ENCODE results near the gene KATNIP. TPM values are rescaled to one million over a fixed set of nuclear protein-coding genes. Genes with fewer than 3 reads are reported as not detected.

The KATNIP gene
- total RNA-seq, 1 donor from 2014 or later, result 16.1 TPM

DNA sequence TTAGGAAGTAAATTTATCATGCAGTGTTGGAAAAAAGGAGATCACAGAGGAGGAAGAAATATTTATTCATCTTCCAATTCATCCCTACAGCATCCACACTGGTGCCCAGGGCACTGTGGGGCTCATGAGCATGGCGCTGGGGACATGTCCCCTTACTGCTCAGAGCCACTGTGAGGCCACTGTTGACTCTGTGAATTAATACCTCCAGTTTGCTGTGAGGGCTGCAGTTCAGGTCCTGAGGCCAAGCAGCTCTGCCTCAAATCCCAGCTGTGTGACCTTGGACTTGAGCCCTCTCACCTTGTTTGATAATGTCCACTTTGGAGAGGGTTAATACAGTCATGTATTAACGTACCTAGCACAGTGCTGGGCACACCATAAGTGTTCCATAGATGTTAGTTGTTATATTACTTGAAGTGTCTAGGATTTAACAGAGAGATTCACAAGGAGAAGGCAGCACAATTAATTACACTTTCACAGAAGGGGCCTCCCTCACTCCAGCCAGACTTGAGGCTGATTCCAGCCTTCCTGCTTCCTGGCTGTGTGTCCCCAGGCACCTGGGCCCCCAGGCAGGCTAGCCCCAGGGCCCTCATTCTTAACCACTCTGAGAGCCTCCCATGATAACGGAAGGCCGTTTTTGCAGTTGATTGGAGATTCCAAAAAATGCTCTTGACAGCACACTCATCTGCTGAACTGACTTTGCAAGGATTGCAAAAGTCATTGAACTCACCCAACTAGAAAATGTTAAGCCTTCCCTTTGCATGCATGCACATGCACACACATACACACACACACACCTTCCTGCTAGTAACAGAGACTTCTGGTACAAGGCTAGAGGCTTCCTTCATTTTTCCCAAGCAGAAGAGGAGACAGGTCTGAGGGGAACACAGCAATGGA is 29.4 kb downstream of the KATNIP start:
- intact Hi-C loops (cut with micrococcal nuclease), result loop anchor here (2.0 kb wide), 1 partner anchor 29 kb away; the partner anchor contains the start of gene KATNIP

DNA sequence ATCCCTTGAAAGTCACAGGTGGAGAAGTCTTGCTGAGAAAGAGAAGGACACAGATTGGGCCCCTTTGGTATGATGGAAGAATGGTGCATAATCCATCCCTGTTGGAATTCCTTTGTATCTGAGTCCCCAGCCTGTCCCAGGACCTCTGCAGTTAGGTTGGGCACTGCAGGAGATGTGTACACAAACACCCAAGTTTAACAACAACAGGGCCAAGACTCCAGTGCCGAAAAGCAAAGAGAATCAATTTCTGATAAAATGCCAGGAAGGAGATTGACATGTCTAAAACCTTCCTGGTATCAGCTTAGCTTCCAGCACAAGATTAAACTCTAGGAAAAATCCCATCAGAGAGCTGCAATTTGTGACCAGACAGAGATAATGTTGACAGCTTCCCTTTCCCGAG is 32.9 kb downstream of the KATNIP start:
- intact Hi-C loops (cut with micrococcal nuclease), result no loop called here

DNA sequence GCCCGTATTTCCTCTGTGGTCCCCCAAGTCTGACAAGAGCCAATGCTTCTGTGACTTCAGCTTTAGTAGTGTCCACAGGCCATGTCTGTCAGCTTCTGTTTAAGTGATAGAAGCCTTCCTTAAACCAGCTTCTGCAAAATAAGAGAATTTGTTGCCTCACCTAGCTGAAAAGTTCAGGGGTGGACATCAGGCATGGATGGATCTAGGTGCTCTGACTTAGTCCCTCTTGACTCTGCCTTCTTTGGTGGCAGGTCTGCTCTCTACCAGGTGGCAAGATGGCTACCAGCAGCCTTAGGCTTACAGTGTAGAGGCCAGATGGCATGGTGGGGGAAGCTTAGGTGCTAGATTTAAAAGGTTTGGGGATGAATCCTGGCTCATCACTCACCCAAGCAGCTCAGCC is 33.7 kb downstream of the KATNIP start:
- intact Hi-C loops (cut with micrococcal nuclease), result no loop called here

DNA sequence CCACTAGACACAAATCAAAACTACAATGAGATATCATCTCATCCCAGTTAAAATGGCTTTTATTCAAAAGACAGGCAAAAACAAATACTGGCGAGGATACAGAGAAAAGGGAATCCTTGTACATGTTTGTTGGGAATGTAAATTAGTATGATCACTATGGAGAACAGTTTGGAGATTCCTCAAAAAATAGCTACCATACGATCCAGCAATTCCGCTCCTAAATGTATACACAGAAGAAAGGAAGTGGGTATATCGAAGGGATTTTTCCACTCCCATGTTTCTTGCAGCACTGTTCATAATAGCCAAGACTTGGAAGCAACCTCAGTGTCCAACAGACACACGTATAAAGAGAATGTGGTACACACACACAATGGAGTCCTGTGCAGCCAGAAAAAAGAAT is 35.3 kb downstream of the KATNIP start:
- intact Hi-C loops (cut with micrococcal nuclease), result no loop called here

DNA sequence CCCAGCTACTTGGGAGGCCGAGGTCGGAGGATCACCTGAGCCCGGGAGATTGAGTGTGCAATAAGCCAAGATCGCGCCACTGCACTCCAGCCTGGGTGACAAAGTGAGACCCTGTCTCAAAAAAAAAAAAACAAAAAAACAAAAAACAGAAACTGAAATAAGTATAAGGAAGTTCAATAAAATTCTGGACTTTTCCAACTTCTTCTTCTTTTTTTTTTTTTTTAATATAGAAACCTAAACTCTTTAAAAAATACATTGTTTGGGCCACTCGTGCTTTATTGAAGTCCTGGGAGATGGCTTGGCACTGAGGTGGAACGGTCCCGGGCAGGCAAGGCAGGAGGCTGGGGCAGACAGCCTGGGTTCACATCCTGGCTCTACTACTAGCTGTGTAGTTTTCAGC is 36.8 kb downstream of the KATNIP start:
- intact Hi-C loops (cut with micrococcal nuclease), result no loop called here

DNA sequence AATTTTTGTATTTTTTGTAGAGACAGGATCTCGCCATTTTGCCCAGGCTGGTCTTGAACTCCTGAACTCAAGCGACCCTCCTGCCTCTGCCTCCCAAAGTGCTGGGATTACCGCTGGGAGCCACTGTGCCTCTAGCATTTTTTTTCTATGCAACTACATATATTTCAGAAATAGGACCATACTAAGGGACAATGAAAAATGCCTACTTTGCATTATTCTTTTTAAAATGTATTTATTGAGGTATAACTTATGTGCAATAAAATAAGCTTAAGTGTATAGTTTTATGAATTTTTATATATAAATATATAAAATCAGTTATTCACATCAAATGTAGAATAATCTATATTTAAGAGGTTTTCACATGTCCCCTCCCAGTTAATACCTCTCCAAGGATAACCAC is 38.1 kb downstream of the KATNIP start:
- intact Hi-C loops (cut with micrococcal nuclease), result no loop called here

DNA sequence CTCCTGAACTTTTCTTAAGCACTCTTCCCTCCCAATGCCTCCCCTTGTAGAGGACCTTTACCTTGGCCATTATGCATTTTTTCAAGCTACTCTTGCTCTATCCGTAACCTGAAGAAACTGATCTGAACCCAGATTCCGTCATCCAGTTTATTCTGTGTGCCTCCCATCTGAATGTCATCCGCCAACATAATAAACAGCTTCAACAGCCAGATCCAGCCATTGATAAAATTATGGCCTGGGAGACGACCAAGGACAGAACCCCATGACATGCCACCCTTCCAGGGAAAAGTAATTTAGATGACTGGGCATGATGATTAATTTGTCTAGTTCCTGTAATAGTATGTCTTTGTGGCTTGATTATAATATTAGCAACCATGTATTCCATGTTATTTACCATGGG is 41.9 kb downstream of the KATNIP start:
- intact Hi-C loops (cut with micrococcal nuclease), result no loop called here

DNA sequence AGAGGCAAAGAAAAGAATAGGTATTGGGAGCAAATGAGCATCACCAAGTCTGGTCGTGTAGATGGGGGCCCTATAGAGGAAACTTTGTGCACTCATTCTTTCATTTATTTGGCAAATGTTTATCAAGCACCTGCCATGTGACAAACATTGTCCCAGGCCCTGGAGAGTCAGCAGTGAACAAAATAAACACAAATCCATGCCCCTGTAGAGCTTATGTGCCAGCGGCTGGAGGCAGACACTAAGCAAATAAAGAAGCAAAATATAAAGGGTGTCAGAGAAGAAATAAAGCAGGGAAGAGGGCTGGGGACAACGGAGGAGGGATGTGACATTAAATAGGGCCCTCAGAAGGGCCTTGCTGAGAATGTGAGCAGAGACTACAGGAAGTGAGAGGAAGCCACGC is 45.5 kb downstream of the KATNIP start:
- intact Hi-C loops (cut with micrococcal nuclease), result no loop called here

DNA sequence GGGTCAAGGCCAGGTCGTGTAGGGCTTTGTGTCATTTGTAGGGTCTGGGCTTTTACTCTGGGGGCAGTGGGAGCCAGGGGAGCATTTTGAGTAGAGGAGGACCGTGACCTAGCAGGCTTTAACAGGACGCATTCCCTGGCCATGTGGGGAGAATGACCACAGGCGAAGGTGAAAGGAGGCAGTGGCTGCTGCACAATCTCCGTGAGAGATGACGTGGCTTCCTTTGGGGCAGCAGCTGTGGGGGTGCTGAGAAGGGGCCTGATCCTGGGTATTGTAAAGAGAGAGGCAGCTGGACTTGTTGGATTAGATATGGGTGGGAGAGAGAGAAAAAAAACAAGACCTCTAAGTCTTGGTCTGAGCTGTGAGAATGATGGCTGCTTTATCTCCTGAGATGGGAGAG is 46.0 kb downstream of the KATNIP start:
- intact Hi-C loops (cut with micrococcal nuclease), result no loop called here

DNA sequence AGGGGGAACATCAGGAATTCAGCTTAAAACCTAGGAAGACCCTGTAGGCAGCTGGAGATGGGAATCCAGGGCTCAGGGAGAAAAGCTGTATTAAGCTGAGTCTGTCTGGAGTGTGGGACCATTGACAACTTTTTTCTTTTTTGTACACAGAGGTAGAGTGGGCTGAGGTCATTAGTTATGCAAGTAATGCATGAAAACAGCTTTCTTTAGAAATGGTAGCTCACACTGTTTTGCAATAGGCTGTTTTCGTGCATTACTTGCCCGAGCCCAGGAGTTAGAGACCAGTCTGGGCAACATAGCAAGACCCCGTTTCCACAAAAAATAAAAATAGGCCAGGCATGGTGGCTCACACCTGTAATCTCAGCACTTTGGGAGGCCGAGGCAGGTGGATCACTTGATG is 46.5 kb downstream of the KATNIP start:
- intact Hi-C loops (cut with micrococcal nuclease), result no loop called here

DNA sequence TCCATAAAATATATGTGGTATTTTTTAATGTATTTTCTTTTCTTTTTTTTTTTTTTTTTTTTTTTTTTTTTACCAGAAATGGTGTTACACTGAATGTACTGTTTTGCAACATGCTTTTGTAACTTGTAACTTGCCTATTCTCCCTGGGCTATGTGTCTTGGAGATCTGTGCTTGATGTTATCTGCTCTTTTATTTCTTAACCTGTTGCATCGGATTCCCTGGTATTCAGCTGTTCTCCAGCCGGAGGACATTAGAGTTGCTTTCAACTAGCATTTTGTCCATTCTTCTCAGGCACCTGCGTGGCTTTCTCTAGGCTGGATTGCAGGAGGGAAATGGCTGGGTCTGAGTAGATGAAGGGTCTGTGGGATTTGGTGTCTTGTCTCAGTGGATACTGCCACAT is 47.4 kb downstream of the KATNIP start:
- intact Hi-C loops (cut with micrococcal nuclease), result no loop called here

DNA sequence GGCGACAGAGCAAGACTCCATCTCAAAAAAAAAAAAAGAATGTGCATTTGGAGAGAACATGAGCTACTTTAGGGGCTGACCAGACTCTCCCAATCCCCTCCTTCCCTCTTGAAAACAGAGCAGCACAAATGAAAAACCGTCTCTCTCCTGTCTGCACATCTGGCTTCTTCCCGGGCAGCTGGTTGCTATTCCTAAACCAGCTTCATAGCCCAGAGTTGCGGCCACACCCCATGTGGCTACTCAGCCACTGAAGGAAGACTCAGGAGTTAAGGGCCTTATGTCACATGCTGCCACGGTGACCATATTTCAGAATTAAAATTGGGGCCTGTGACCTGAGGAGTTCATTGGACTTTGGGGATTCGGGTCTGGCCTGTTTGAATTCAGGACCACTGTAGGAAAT is 48.3 kb downstream of the KATNIP start:
- intact Hi-C loops (cut with micrococcal nuclease), result no loop called here

DNA sequence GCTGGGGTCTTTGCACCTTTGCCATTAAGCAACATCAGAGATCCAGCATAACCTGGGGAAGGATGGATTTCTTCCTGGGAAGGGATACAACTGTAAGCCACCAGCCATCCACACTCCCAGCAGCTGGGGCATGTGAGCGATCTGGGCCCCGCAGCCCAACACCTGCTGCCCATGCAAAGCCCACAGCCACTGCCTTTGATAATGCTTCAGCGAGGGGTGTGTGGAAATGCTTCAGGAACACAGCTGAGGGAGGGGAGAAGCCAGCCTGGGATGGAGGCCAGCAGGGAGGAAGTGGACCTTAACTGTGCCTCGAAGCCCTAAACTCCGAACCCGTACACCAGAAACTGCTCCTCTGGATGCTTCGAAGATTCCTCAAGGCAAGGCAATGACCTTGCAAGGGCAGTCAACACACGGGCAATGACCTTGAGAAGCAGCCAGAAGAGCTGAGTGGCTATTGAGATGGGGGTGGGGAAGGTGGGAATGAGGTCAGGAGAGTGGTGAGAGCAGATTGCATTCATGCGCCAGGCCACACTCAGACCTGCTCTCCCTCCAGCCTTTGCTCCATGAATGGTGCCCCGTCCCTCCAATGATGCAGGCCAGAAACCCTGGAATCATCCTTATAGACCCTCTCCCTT is 49.1 kb downstream of the KATNIP start:
- intact Hi-C loops (cut with micrococcal nuclease), result no loop called here

DNA sequence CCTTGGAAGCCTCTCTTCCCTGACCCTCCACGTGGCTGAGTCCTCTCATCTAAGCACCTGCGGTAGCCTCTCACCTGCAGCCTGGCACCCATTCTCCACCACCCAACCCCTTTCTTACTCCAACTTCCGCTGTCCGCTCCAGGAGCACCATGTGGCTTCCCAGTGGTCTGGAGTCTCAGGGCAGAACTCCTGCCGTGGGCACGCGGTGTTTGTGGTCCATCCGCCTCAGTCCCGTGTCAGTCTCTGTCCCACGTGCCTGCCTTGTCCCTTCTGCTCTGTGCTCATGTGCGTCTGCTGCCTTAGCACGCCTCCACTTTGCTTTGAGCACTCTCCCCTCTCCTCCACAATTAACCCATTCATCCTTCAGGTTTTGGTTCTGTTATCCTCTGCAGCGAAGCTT is 49.7 kb downstream of the KATNIP start:
- intact Hi-C loops (cut with micrococcal nuclease), result no loop called here

Other genes starting within 250 kb of the KATNIP start
- gene IL4R, start 236.2 kb upstream of the KATNIP start, total RNA-seq, result 472 and 474 TPM in 2 replicates
- 72.3 and 73.2 TPM in 2 replicates for gene IL21R, start 148.0 kb upstream of the KATNIP start, total RNA-seq
- gene GTF3C1, start 231 bp upstream of the KATNIP start, total RNA-seq, result 58.5 and 63.9 TPM in 2 replicates

All from T-helper 1 cell treated with Interleukin-12 subunit alpha and Interleukin-12 subunit beta and Interleukin-4 antibody, amounts not matched to agents 30 ng/mL and 1 ng/mL, for 36 hours (primary cell).